ENCODE data around the gene C5orf46.
"Not testable (repeated sequence)": the region's sequence is repeated elsewhere in the genome, so short reads cannot be mapped to it uniquely, and the experiment has no call there.

GRCh38 chr5:147874118-147874875 is 32.0 kb downstream of the C5orf46 start:
- TF ChIP-seq EZH2phosphoT487 (IDR thresholded peaks at IDR 0.05; ENCODE audit: borderline replicate concordance, low read length); CTCF (conservative IDR thresholded peaks at IDR 0.05; ENCODE audit: low read depth, low read length); EZH2 (IDR thresholded peaks at IDR 0.05; ENCODE audit: low read length, unreplicated experiment): not testable (repeated sequence)

Data from PC-3 (cell line).